HG03108 (cell line): ENCODE results near the gene SLC5A4.
"Not testable (repeated sequence)": the region's sequence is repeated elsewhere in the genome, so short reads cannot be mapped to it uniquely, and the experiment has no call there.

Source experiments
- ATAC-seq: cut with Tn5 transposase; IDR thresholded peaks from one replicate; pipeline ENCODE4 v1.9.1; 2021; ENCODE audit warnings: moderate library complexity; ENCODE audit not compliant: unreplicated experiment

The SLC5A4 gene

GRCh38 chr22:32255217-32255616, at the start of gene SLC5A4:
SLC5A4 (minus strand) TSS chr22:32255347; CDS start chr22:32255329, 18 bp downstream.
- no peak for ATAC-seq

DNA sequence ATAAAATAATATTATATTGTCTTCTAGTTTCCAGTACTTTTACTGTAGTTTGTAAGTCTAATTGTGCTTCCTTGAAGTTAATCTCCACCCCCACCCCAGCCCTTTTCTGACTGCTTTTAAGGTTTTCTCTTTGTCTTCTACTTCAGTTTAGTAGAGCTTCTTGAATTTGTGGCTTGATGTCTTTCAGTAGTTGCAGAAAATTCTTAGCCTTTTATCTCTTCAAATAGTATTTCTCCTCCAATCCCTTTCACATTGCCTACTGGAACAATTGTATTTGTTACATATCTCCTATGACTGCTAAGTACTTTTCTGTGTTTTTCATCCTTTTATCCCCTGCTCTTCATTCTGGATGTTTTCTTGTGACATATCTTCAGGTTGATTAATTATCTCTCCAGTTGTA, 38.8 kb upstream of the SLC5A4 start:
- ATAC-seq = not testable (repeated sequence)

GRCh38 chr22:32286290-32286840, 31.2 kb upstream of the SLC5A4 start:
- ATAC-seq = no peak

DNA sequence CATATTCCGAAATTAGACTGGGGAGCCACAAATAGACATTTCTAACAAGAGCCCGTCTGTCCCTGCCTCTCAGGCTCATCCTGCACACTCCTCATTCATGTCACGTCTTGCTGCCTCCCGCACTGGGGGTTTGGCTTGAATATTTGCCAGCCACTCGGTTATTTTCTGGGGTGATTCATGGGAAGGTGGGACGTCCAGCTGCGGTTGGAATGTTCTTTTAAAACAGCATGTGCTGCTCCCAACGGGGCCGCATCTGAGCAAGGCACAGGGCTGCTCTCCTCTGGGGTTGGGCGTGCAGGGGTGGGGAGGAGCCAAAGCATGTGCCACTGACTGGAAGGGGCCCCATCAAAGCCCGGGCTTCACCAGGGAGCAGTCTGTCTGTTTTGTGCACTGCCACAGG, 25.9 kb upstream of the SLC5A4 start:
- no peak for ATAC-seq

- not testable (repeated sequence) for ATAC-seq
Observed at GRCh38 chr22:32275353-32275752, 20.2 kb upstream of the SLC5A4 start.

DNA sequence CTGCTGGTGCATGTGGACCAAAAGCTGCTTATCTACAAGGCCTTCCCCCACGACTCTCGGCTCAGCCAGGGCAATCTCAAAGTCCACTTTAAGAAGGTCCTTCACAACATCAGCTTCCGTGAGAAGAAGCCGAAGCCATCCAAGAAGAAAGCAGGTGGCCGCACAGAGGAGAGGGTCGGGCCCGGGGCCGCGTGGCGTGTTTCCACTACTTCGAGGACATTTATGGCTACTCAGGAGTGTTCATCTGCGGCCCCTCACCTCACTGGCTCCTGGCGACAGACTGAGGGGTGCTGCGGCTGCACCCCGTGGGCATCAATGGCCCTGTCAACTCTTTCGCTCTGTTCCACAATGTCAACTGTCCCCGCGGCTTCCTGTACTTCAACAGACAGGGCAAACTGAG, 16.2 kb upstream of the SLC5A4 start:
- ATAC-seq = no peak

GRCh38 chr22:32270641-32271369, 15.7 kb upstream of the SLC5A4 start:
- ATAC-seq = no peak

DNA sequence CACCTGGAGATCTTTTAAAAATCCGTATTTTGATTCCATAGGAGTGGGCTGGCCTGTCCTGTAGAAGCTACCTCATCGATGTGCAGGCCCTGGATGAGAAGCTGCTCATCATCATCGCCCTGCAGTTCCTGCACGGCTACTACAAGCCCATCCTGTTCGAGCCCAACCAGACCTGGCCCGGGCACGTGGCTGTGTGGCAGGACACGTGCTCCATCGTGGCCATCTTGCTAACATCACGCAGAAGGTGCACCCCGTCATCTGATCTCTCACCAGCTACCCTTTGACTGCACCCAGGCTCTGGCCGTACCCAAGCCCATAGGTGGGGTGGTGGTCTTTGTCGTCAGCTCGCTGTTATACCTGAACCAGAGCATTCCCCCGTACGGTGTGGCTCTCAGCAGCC, 14.2 kb upstream of the SLC5A4 start:
- no peak for ATAC-seq

- ATAC-seq = no peak
Observed at GRCh38 chr22:32267011-32267410, 11.9 kb upstream of the SLC5A4 start.

DNA sequence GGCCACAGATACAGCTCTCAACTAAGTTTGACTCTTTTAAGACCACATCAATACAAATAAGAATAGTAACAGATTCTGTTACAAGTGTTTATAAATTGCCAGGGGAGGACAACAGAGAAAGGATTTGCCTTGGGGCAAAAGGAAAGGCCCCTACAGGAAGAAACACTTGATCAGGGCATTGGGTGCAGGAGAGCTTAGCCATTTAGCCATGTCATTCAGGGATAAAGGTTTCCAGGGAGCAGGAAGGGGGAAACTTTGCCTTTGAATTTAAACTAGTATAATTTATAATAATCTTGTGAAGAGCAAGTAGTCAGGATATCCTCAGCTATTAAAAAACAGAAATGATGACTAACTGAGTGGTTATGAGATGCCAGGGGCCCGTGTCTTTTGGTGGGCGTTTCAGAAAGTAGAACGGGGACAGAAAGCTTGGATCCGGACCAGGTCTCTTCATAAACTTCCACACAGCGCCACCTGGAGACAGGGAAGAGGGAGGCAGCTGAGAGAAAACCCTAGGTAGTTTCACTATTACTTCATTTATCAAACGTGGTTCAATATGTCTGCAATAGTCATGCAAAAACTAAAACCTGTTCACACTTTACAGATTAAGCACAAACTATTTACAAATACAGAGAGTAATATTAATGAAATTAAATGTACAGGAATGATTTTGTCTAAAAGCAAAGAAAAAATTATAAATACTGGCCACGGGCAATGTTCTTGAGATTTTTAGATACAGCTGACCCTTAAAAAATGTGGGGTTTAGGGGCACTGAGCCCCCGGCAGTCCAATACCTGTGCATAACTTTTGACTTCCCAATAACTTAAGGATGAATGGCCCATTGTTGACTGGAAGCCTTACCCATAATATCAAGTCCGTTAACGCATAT, 11.0 kb upstream of the SLC5A4 start:
- no peak for ATAC-seq

DNA sequence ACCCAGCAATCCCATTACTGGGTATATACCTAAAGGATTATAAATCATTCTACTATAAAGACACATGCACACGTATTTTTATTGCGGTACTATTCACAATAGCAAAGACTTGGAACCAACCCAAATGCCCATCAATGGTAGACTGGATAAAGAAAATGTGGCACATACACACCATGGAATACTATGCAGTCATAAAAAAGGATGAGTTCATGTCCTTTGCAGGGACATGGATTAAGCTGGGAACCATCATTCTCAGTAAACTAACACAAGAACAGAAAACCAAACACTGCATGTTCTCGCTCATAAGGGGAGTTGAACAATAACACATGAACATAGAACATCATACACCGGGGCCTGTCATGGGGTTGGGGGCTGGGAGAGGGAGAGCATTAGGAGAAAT, 8.5 kb upstream of the SLC5A4 start:
- ATAC-seq = not testable (repeated sequence)

DNA sequence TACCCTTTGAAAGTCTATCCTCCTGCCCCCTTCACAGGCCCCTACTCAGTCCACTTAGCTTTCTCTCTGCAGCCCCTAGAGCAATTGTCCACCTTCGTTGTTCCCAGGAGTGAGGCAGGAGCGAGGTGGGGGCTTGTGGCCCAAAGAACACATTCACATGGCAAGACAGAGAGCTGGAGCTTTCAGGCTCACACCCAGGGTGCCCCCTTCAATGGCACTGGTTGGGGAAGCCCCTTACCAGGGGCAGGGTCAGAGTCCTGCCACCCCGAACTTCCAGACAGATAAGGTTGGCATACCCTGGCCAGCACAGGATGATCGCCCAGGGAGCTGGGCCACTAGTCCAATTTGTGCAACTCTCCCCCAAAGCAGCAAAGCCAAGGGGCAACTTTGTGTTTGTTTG, 6.2 kb upstream of the SLC5A4 start:
- ATAC-seq = no peak

GRCh38 chr22:32258791-32259190, 3.6 kb upstream of the SLC5A4 start:
- ATAC-seq = no peak

DNA sequence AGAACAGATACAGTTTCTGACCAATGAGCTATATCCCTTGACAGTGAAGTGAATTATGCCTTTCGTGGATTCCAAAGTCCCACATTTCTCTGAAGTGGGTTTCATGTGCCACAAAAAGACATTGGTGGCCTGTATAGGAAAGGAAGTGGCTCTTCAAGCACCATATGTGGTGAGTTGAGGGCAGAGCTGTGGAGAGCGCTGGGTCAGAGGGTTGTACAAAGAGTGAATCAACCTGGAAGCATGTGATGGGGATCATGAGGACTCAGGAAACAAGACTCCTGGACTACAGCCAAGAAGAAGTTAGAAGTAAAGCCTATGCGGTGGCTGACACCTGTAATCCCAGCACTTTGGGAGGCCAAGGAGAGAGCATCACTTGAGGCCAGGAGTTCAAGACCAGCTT, 579 bp upstream of the SLC5A4 start:
- ATAC-seq = no peak

DNA sequence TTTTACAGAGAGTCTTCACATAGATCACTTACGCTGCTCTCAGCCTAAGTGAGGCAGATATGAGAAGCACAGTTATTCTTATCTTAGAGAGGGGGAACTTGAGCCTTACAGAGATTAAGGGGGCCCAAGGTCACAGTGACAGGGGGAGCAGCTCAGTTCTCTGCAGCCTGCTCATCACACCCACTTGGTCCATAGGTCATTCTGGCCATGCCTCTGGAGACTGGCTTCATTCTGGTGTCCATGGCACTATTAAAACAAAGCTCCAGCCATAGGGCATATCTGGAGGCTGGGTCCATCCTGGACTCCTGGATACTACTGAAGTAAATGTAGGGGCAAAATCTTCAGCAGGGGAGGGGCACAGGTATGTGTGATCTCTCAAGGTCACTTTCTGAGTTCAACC, 5.9 kb downstream of the SLC5A4 start:
- ATAC-seq = no peak

DNA sequence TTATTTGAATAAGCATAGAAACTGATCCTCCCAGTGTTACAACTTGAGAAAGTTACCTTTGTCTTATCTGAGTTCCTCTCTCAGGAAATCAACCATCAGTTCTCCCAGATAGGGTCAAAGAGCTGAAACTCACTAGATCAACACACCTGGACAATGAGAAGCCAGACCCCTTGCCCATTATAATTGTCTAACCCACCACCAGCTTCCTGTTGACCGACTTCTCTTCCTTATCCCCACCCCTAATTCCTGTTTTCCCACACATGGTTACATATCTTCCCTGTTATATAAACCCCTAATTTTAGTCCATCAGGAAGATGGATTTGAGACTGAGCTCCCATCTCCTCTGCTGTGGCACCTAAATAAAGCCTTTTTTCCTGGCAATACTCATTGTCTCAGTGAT, 6.9 kb downstream of the SLC5A4 start:
- no peak for ATAC-seq

GRCh38 chr22:32246166-32246565, 9.0 kb downstream of the SLC5A4 start:
- ATAC-seq = no peak

GRCh38 chr22:32245042-32245441, 10.1 kb downstream of the SLC5A4 start:
- ATAC-seq = no peak

DNA sequence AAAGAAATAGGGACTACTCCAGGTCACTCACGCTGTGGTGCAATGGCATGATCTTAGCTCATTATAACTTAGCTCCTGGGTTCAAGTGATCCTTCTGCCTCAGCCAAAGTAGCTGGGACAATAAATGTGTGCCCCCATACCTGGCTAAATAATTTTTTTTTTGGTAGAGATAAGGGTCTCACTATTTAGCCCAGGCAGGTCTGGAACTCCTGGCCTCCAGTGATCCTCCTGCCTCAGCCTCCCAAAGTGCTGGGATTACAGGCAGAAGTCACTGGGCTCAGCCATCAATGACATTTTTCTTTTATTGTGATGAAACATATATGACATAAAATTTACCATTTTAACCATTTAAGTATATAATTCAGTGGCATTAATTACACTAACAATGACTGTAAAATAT, 10.6 kb downstream of the SLC5A4 start:
- no peak for ATAC-seq

GRCh38 chr22:32240461-32240860, 14.7 kb downstream of the SLC5A4 start:
- no peak for ATAC-seq

DNA sequence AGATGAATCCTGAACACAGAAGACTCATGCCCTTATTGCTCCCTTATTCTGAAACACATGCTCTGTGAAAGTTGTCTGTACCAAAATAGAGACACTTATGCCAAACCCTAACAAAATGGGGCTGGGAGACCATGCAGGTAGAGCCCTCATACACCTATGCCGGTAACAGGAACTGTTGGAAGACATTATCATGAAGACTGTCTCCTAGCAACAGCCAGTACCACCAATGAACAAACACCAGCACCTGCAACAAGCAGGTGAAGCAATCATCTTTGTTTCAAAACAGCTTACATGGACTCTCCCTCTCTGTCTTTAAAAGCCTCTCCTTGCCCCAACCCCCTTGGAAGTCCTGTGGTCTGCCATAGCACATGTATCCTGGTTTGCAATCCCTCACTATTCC, 17.2 kb downstream of the SLC5A4 start:
- ATAC-seq = no peak

DNA sequence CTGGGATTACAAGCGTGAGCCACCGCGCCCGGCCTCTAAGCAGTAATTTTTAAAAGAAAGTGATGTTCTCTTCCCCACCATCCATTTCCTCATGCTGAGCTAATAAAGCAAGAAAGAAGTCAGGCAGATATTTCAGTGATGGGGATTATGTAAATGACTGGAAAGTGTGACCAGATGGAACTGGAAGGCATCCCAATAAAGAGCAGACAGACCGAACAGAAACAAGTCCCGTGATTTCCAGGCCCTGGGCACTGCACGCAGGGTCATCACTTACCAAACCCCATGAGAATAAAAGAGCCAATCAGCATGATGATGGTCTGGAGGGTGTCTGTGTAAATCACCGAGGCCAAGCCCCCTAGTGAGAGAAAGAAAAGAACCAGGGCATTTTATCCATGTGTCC, 18.2 kb downstream of the SLC5A4 start:
- no peak for ATAC-seq
